Measurements from ENCODE around the gene MIER2.

MIER2 gene

GRCh38 chr19:328025-328505 lies 16.5 kb downstream of the MIER2 start:
- DNase-seq, result no peak

GRCh38 chr19:327291-328024 lies 17.1 kb downstream of the MIER2 start:
- no peak for DNase-seq

- no peak for DNase-seq
Observed at GRCh38 chr19:326871-327270, 17.7 kb downstream of the MIER2 start.

- DNase-seq, result no peak
Observed at GRCh38 chr19:325937-326565, 18.5 kb downstream of the MIER2 start.

GRCh38 chr19:325173-325936 lies 19.2 kb downstream of the MIER2 start:
- no peak for DNase-seq

- no peak for DNase-seq
Observed at GRCh38 chr19:324716-325115, 19.9 kb downstream of the MIER2 start.

GRCh38 chr19:322616-323015 lies 22.0 kb downstream of the MIER2 start:
- no peak for DNase-seq

- DNase-seq, result no peak
Observed at GRCh38 chr19:318509-318774, 26.2 kb downstream of the MIER2 start.

GRCh38 chr19:317710-318508 lies 26.7 kb downstream of the MIER2 start:
- no peak for DNase-seq

GRCh38 chr19:315811-316210 lies 28.8 kb downstream of the MIER2 start:
- no peak for DNase-seq

GRCh38 chr19:313988-314815 lies 30.4 kb downstream of the MIER2 start:
- DNase-seq, result no peak

- DNase-seq, result no peak
Observed at GRCh38 chr19:313169-313987, 31.2 kb downstream of the MIER2 start.

- no peak for DNase-seq
Observed at GRCh38 chr19:311813-312261, 32.8 kb downstream of the MIER2 start.

GRCh38 chr19:310781-311496 lies 33.7 kb downstream of the MIER2 start:
- DNase-seq, result no peak

GRCh38 chr19:310141-310651 lies 34.4 kb downstream of the MIER2 start:
- DNase-seq, result no peak

GRCh38 chr19:309206-309565 lies 35.4 kb downstream of the MIER2 start:
- no peak for DNase-seq

GRCh38 chr19:308471-309205 lies 36.0 kb downstream of the MIER2 start:
- DNase-seq, result no peak

- no peak for DNase-seq
Observed at GRCh38 chr19:307793-308420, 36.7 kb downstream of the MIER2 start.

- DNase-seq, result no peak
Observed at GRCh38 chr19:307111-307531, 37.5 kb downstream of the MIER2 start.

All from CD4-positive, alpha-beta T cell treated with Interleukin-17A for 4 hours (primary cell).